HG03354 (cell line): ENCODE measurements around the gene PTRH2.

ENCODE experiments used
- ATAC-seq: cut with Tn5 transposase; IDR thresholded peaks from one replicate; pipeline ENCODE4 v1.9.1; 2021; ENCODE audit warnings: mild to moderate bottlenecking; ENCODE audit not compliant: unreplicated experiment, poor library complexity, severe bottlenecking

PTRH2 gene

DNA sequence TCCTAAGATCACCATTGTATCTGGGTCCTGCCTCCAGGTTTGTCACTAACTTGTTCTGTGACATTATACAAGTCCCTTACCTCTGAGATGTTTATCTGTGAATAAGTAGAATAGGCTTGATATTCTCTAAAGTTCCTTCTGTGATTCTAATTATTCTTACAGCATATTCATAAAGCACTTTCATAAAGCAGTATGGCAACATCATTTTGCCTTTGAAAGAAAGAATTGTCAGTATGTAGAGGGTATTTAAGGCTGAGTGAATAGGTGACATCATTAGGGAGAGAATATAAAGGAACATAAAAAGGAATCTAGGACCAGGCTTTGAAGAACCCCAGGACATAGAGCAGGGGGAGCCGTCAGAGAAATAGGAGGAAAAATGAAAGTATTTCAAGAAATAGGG is 15.8 kb upstream of the PTRH2 start:
- ATAC-seq: no peak

DNA sequence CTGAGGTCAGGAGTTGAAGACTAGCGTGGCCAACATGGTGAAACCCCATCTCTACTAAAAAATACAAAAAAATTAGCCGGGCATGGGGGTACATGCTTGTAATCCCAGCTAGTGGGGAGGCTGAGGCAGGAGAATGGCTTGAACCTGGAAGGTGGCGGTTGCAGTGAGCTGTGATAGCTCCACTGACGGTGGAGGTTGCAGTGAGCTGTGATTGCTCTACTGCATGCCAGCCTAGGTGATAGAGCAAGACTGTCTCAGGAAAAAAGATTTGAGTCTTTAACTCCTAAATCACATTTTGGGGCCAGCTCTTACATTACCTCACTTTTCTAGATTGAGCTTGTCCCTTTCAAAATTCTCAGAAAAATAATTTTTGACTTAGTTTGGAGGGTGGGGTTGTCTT is 15.4 kb upstream of the PTRH2 start:
- no peak for ATAC-seq

GRCh38 chr17:59719526-59719925 is 12.3 kb upstream of the PTRH2 start:
- ATAC-seq: no peak

GRCh38 chr17:59716427-59716826 is 9.2 kb upstream of the PTRH2 start:
- ATAC-seq: no peak

DNA sequence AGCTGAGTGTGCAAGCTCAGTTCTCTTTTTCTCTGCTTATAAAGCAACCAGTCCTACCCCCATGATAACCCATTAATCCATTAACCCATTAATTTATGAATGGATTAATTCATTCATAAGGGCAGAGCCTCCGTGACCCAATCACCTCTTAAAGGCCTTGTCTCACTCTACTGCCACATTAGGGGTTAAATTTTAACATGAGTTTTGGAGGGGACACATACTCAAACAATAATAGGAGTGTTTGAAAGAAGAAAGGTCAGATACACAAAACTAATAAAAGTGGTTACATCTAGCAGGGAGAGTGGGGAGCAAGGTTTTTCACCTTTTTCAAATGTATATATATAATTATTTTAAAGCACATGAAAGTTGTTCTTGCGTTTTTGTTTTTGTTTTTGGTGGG is 7.0 kb upstream of the PTRH2 start:
- no peak for ATAC-seq

DNA sequence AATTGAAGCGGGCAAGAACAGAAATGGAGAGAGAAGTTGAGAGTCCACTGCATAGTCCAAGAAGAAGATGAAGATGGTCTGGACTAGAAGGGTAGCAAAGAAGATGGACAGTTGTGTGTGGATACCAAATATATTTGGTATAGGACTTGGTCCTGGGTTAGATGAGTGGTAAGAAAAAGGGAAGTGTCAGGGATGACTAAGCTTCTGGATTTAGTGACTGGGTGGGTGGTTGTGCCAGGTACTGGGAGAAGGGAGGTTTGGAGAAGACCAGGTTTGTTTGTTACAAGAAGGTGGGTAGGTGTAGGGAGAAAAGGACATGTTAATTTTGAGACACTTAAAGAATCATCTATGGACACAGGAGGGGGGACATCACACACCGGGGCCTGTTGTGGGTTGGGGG is 5.6 kb upstream of the PTRH2 start:
- ATAC-seq: no peak

GRCh38 chr17:59711936-59712335 is 4.7 kb upstream of the PTRH2 start:
- ATAC-seq: no peak

DNA sequence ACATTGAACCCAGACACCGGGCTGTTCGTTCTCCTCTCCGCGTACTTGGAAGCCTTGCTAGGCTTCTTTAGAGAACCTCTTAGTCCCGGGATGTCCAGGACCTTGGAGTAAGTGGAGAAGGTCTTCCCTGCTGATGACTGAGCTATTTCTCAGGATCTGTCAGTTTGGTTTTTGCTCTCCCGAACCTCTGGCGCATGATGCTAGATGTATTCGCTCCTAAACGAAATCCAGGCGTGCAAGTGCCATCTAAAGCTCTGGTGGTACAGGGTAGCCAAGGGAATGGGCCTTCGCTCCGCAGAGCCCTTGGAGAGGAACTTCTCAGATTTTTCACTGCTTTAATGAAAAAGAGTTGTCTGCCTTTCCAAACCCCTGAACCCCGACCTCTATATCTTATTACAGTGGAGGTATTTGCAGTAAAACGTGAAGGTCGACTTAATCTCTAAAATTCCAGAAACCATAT is 771 bp upstream of the PTRH2 start:
- ATAC-seq: peak; percentile 1

GRCh38 chr17:59702304-59702703 is 4.9 kb downstream of the PTRH2 start:
- no peak for ATAC-seq

GRCh38 chr17:59699786-59700185 is 7.4 kb downstream of the PTRH2 start:
- ATAC-seq: no peak

- ATAC-seq: no peak
These were observed 8.0 kb downstream of the PTRH2 start for GRCh38 chr17:59699218-59699617.

DNA sequence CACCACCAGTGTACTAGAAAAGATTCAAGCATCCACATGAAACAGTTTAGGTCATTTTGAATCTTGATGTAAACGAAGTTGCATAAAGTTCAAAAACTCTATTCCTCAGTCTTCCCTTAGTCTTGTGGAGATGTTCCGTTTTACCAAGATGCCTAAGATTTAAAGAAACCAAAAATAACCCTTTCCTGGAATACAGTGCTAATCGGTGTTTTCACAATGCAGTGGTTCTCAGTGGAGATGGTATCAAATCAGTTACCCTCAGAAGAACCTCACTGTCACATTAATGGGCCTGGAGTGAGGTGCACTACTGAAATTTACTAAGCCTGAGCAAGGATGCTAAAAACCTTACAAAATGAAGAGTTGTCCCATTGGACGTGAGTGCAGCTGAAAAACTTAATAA is 9.1 kb downstream of the PTRH2 start:
- ATAC-seq: no peak

GRCh38 chr17:59696682-59697277 is 10.4 kb downstream of the PTRH2 start:
- no peak for ATAC-seq

GRCh38 chr17:59695945-59696681 is 11.1 kb downstream of the PTRH2 start:
- ATAC-seq: no peak

DNA sequence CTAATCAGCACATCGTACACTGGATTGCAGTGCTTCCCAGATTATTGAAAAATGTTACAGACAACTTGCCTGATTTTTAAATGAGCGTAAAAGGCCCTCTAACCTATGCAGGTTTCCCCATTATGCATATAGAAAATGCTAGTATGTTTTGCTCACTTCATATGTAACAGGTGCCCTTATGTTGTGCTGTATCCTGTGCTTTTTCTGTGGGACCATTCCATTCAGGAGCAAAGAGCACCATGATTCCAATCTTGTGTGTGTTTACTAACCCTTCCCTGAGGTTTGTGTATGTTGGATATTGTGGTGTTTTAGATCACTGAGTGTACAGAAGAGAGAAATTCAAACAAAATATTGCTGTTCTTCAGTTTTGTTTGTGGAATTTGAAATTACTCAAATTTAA is 12.9 kb downstream of the PTRH2 start:
- ATAC-seq: no peak

- no peak for ATAC-seq
These were observed 13.6 kb downstream of the PTRH2 start for GRCh38 chr17:59693582-59693981.

GRCh38 chr17:59688496-59688895 is 18.7 kb downstream of the PTRH2 start:
- ATAC-seq: no peak

- ATAC-seq: no peak
These were observed 19.2 kb downstream of the PTRH2 start for GRCh38 chr17:59688008-59688407.

GRCh38 chr17:59684967-59685366 is 22.3 kb downstream of the PTRH2 start:
- no peak for ATAC-seq

GRCh38 chr17:59683283-59683682 is 23.9 kb downstream of the PTRH2 start:
- no peak for ATAC-seq

DNA sequence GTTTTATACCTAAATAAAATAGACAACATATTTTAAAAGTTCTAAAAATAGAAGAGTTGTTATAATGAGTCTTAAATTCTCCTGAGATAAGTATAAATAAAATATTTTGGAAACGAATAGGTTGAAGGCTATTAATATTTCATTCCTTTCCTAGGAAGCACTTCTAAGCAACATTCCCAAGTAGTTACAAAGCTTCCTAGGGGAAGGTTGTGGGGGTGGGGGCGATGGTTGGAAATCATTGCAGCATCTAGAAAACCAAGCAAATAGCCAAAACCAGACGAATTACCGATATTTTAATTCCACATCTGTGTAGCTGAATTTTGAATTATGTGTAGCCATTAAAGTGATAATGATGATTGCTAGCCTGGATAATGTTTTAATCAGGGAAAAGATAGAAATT is 26.9 kb downstream of the PTRH2 start:
- no peak for ATAC-seq

- ATAC-seq: no peak
These were observed 28.3 kb downstream of the PTRH2 start for GRCh38 chr17:59678918-59679317.
